HG02884 (cell line): ENCODE data around the gene CREB3L4.

Experiments used
- ATAC-seq: cut with Tn5 transposase; IDR thresholded peaks from one replicate; pipeline ENCODE4 v1.9.1; 2021; ENCODE audit warnings: mild to moderate bottlenecking, moderate library complexity; ENCODE audit not compliant: unreplicated experiment

The CREB3L4 gene

DNA sequence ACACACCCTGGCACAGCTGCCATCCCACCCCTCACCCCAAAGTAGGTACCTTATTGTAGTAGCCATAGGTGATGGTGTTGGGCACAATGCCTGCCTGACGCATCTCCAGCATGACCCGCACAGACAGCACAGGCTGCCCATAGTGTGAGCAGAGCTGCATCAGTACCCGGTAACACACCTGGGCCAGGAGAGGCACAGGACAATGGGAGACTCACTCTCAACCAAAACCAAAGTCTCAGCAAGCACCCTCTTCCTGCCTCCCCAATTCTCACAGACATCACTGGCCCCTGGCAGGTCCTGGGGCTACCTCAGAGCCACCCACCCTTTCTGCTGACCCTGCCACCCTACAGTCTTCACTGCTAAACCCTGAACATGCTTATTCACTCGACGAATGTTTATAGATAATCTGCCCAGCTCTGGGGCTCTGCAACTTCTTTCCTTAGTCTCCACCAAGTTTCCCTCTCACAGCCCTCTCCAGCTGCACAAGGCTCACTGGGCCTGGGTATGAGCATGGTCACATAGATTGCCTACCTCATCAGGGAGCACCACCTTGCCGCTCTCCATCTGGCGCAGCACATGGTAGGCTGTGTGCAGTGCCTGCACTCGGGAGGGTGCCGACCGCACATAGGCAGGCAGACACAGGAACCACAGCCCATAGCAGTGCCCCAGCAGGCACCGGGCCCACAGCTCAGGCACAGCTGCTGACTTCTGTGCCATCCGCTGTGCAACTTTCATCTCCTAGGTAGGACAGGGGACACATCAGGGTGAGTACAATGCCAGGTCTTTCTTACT, 31.5 kb upstream of the CREB3L4 start:
- ATAC-seq = no peak

DNA sequence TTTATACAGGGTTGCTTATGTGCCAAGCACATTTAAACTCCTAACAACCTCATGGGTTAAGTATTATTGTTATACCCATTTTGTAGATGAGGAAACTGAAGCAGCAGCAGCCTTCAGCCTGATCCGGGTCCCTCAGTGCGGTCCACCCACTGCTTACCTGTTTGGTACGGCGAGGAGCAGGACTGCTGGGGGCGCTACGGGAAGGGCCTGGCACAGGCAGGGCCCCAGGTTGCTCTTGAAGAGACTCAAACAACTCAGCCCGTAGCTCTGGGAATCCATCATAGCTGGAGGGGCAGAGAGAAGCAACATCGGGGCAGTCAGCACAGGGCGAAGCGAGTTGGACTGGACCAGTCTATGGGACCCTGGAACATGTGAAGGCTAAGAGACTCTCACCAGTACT, 30.4 kb upstream of the CREB3L4 start:
- no peak for ATAC-seq

DNA sequence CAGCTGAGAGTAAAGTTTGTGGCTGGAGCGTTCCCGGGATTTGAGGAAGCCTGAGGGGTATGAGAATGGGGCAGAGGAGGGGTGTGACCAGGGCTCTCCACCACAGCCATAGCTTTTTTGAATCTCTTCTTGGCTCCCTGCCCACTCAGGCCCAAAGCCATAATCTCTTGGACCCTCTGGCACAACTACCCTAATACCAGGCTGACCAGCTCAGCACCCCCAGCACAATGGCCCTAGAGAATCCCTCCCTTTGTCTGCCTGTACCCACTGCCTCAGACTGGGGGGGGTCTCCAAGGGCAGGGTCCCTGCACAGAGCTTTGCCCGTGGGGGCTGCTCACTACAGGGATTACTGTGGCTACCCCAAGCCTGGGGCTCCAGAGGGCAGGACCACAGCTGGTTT, 28.7 kb upstream of the CREB3L4 start:
- ATAC-seq = no peak

DNA sequence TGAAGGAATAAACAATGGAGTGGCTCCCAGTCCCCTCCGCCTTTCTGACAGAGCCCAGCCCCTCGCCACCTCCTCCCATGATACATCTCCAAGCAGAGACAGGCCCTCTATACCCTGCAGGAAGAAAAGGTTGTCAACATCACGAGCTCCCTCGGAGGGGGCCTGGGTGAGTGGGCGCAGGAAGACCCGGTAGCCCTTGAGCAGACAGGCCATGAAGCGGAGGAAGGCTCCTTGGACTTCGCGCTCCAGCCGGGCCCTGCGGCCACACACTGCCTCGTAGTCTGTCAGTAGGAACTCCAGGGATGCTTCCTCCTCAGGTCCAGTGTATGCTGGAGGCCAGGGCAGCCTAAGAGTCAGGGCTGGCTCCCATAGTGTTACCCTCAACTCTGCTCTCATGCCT, 28.2 kb upstream of the CREB3L4 start:
- no peak for ATAC-seq

DNA sequence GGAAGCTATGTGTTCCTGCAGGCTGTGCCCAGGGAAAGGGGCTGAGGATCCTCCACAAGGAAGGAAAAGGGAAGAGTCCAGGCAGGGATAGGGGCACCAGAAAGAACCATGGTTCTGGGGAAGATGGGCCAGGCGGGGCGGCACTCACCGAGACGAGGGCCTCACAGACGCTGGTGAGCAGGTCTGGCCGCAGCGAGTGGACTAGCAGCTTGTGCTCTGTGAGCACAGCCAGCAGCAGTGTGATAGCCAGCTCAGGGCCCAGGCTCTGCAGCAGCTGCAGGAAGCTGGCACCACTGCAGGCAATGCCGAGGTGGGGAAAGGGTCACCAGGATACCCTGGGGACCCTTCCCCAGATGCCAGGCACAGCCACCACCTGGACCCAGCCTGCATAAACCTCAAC, 26.9 kb upstream of the CREB3L4 start:
- no peak for ATAC-seq

DNA sequence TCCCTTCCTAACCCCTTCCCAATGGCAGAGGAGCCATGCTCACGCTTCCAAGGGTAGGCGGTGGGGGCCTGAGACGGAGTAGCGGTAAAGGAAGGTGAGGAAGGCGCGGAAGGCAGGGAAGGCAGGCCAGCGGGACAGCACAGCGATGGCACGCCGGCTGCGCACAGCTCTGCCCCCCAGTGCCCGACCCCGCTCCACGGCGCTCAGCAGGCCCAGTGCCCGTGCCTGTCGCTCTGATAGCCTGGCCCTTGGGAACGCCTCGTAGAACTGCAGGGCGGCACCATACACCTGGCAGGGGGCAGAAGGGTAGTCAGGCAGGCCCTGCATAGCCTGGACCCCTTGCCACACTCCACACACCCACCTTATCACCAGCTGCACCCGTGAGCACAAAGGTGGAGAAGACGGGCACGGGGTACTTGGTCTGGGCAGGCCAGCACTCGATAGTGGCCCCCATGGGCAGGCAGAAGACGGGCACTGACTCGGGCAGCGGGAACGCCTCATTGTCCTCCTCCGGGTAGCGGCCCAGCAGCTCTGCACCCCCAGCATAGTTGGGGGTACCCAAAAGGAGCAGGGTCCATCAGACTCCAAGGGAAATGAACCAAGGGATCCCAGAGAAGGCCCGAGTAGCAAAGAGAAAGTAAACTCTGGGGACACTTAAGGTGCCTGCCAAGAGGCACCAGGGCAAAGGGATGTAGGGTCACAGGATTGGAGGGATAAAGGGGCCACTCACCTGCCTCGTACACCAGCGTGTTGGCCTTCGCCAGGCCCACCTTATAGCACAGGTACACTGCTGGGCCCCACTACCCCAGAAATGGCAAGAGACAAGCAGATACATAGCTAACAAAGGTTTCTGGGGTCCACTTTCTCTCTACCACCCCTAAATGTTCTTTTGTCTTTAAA, 25.6 kb upstream of the CREB3L4 start:
- ATAC-seq = no peak

DNA sequence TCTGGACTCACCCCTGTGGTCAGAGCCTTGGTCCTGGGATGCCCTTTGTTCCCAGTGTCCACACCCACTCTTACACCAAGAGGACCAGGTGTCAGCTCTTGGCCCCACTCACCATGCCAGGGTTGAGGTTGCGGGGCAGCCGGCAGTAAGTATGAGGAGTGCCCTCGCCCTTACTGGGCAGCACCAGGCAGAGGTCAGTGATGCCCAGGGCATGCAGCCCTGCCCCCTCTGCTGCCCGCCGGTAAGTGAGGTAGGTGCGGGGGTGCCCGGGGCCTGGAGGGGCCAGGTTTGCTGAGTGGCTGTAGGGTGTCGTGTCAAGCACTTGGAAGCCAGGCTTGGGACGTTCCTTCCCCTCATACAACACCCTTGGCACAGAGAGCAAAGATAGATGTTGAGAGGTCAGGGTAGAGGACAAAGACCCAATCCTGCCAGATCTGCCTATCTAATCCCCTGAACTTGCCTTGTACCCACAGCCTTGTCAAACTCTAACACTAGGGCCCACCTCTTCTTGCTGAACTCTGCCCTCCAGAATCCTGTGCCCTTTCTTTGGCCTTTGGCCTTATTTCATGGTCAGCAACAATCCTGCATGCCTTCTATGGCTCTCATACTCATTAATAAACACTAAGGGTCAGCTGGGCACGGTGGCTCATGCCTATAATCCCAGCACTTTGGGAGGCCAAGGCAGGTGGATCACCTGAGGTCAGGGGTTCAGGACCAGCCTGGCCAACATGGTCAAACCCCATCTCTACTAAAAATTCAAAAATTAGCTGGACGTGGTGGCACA, 24.7 kb upstream of the CREB3L4 start:
- ATAC-seq = no peak

DNA sequence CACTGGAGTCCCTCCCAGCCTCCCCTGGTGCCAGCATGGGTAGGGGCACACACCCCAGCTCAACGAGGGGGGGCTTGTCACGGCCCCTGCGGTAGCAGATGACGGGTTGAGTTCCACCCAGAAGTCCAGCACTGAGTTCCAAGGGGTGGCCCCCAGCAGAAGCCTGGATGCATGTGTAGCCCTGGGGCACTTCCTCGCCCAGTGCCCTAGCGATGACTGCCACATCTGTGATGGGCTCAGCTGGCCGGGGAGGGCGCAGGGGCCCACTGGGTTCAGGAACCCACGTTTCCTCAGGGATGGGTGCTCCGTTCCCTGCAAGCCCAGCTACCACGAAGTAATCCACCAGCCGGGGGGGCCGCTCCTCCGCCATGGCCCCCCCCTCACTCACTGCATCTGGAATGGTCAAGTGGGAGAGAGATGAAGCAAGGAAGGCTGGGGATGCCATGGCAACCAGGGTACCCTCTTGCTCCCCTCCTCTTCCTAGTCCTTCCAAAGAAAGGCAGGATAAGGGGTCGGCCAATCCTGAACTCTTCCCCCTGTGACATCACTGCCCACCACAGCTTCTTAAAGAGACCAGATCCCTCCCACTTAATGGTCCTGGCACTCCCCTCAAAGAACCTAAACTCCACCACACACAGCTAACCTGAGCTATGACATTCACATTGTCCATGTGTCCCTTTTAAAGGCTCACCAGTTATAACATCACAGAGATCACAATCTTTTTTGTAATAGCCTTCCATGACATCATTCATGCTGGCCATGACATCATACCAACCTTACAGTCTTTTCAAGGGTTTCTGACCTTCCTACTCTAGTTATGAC, 23.5 kb upstream of the CREB3L4 start:
- no peak for ATAC-seq

DNA sequence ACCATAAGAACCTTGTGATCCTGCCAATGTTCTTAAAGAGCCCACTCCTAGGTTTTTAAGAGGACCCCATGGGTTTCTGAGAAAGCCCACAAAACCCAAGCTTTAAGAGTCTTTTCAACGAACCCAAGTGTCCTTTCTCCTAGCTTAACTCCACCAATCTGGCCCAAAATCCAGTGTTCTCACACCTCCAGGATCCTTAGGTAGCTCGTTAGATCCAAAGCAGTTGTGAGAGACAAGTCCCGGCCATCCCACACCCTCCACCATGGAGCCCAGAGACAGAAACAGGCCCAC, 22.9 kb upstream of the CREB3L4 start:
- no peak for ATAC-seq

DNA sequence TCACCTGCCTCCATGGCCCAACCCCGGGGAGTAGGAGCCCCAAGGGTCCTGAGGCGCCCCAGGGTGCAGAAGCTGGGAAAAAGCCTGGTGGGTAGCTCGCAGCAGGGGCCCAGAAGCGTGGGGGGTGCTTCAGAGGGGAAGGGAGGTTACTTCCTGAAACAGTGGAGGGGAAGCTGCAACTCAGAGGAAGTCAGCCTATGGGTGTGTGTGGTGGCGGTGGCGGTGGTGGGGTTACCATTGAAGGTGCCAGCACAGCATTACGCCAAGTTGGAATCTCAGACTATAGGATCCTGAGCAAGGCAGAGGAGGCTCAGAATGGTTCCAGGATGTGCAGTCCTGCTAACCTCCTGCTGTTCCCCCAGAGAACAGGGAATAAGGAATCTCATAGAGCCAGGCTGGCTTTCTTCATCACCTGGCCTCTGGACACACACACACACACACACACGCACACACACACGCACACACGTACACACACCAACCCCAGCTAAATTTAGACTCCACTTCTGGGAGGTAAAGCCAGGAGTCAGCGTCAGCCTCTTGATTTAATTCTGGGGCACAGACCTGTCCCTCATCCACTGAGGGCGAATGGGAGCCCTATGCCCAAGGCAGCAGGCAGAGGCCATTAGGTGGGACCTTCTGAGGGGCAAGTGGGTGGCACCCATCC, 22.4 kb upstream of the CREB3L4 start:
- no peak for ATAC-seq

DNA sequence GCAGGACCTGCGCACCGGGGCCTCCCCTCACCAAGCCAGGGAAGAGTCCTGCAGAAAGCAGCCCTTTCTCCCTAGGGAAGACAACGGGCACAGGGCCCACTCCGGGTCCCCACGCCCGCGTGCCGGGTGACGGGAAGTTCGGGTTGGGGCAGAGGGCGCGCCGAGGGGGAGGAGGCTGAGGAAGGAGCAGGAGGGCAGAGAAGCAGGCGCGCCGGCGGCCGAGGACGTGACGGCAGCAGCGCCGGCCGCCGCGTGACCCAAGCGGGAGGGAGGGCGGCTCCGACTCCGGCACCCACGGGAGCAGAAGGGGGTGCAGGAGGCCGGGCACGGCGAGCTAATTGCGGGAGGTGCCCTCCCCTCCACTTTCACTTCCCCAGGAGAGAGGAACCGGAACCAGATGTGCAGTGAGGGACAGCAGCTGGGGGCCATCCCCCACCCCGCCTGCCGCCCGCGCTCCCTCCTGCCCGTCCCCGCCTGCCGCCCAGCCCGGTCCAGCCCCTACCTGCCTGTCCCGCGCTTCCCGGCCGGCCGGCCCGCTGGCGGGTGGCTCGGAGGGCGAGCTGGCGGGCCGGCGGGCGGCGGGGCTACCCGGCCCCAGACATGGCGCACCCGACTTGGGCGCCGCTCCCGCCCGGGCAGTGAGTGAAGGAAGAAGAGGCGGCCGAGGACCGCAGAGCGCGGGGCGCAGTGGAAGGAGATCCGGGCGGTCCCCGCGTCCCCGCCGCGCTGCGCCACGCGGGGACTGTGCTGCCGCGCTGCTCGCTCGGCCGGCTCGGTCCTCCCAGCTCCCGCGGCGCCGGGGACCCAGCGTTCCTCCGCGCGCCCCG, 21.7 kb upstream of the CREB3L4 start:
- peak; percentile 65 for ATAC-seq

DNA sequence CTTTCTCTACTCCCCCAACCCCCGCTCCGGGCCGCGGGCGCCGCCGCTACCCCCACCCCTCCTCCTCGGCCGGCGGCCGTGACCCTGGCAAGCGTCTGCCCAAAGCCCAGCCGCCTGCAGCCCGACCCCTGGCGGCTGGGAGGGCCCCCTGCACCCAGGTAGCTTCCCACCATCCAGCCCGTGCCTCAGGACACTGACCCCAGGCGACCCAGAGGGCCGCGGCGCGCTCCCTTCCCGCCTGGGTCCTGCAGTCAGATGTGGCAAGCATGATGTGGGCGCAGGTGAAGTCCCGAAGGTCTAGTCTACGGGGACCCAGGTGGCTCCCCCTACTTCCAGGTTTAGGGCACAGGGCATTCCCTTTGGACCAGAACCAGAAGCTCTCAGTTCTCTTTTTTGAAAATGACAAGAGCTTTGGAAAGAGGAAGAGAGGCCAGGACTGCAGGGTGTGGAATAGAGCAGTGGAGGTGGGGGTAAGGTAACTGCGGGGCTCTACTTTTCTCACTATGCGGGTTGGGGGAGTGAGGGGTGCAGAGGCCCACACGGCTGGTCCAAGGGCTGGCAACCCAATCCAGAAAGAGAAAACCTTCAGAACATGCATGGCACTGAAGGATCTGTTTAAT, 21.0 kb upstream of the CREB3L4 start, which contains the start of gene DENND4B:
TSS of gene DENND4B (minus strand) at position 97 of the 620 bp plus-strand sequence. CDS start 2,344 bp downstream, outside the sequence.
- peak; percentile 56 for ATAC-seq

DNA sequence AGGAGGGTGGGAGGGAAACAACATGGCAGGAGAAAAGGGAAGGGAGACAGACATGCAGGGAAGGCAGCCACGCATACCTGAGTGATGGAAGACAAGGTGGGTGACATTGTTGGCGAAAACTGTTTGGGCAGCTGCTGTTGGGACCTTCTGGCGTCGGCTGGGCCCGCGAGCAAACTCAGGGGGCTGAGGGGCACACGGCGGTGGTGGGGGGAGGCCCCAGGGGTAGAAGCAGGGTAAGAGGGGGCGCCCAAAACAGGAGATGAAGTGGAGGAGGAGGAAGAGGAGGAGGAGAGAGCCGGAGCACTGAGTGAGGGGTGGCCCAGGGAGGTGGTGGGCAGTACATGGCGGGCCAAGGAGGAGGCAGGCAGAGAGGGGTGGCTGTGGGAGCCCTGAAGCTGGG, 16.5 kb upstream of the CREB3L4 start:
- no peak for ATAC-seq

DNA sequence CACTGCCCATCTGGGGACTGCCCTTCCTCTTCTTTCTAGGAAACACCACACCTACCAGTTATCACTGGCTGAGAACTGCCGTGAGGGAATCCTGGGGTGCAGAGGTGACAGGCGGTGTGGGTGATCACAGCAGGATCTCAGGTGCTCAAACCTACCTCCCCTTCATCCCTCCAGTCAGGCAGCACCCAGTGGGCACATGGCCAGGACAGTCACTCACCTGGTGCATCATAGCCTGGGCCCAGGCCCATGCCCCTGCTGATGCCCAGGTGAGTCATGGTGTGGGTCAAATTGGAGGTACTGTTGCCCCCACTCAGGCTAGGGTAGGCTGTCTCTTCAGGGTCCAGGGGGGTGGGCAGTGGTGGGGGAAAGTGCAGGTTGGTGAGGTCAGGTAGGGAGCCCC, 15.9 kb upstream of the CREB3L4 start:
- no peak for ATAC-seq

DNA sequence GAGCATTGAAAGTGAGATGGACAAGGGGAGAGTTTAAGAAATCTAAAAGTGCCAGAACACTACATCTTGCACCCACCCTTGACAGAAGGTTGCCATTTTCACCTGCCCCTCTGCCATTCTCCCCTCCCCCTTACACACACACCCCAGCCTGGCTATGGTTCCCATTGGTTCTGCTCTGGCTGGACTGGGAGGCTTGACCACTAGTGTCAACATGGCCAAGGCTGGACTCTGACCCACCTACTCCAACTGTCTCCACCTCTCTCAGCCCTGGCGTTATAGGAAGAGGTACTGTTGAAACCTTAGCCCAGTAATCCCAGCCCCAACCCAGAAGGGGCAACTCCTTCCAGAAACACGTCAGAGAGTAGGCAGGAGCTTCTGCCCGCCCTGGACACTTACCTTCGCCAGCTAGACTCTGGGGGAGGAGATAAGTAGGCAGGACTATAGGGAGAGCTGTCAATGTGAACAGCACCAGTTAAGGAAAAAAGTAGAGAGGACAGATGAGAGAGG, 13.8 kb upstream of the CREB3L4 start:
- ATAC-seq = no peak

DNA sequence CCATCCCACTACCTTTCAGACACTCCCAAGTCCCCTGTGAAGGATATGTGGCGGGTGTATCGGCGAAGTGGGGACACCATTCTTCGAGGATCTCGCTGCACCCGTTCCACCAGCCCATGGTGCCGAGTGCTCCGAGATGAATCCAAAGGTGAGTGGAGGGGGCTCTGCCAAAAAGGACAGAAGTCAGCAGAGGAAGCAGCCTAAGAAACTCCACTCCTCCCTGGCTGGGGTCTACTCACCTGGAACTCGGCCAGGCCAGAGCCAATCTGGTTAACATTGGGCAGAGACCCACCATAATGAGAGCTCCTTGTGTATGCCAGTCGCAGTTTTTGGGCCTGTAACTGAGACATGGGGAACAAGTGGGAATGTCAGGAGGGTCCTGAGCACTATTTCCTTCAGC, 12.9 kb upstream of the CREB3L4 start:
- ATAC-seq = no peak

DNA sequence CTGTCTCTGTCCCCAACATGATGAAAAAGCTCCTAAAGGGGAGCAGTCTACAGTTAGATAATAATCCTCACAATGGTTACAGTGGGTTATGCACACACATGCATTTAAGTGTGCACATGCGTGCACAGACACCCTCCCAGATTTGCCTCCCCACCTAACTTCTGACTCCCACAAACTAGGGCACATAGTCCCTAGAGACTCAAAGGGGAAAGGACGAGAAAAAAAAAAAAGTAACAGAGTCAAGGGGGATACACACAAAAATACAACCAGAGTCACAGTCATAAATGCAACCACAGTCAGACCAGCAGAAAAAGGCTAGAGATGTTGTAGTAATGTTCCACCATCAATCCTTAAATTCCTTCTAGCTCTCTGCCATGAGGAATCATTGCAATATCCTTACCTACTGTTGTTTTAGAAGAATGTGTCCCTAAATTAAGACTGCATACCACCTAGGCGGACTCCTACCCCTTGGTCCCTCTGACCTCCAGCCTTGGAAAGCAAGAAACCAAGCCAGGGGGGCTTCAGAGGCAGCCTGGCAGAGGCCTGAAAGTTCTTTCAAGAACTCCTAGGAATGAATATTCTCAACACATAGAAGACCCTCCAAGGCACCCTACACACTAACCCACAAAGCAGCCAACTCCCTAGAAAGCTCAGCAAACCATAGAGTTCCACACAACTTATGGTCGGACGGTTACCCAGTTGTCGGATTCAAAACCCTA, 10.5 kb upstream of the CREB3L4 start:
- no peak for ATAC-seq

DNA sequence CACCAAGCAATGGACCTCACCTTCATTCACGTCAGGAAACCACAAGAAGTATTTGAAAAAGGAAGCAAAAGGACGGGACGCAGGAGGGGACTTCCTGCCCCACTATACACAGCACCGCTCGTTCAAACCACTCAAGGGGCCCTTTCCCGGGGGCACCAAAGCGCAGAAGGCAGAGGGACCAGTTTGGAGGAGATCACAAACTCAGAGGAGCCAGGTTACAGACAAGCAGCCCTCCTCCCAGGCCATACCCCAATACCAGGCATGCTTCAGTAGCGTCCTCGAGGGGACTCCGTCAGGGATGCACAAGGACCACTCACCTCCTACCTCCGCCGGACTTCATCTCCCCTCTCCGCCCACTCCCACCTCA, 10.0 kb upstream of the CREB3L4 start:
- peak; percentile 14 for ATAC-seq
